ENCODE data around the gene SPANXN3. TPM values are rescaled to one million over a fixed set of nuclear protein-coding genes. Genes with fewer than 3 reads are reported as not detected.

The SPANXN3 gene, protein sequence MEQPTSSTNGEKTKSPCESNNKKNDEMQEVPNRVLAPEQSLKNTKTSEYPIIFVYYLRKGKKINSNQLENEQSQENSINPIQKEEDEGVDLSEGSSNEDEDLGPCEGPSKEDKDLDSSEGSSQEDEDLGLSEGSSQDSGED
- not detected in 2 replicates for total RNA-seq

DNA sequence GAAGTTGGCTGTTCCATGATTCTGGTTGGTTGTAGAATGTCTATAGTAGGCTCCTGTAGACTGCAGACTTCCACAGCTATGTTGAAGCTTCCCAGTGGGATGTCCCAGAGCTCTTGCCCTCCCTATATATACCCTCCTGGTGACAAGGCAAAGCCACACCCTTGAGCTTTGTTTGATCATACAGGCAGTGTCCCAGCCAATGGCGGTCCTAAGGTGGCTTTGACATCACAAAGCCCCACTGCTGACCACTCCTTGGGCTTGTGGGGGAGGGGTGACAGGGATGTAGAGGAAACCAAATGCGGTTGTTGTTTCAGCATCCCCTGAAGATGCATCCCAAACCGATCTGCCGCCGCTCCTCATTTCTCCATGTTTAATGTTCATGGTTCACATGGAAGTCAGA is at the start of gene SPANXN3:
SPANXN3 (minus strand) TSS at position 101 of the 400 bp plus-strand sequence; CDS start at position 17, 84 bp downstream.

Other genes with a start within 250 kb of the SPANXN3 start
- 5.3 and 6.5 TPM in 2 replicates for gene SLITRK4, start 118.6 kb upstream of the SPANXN3 start, total RNA-seq
- gene SPANXN2, start 203.3 kb upstream of the SPANXN3 start, total RNA-seq, result not detected in 2 replicates

Measured in epithelial cell of alveolus of lung (primary cell).